Measurements from ENCODE around the gene RCOR1. TPM values are rescaled to one million over a fixed set of nuclear protein-coding genes. Genes with fewer than 3 reads are reported as not detected.

RCOR1 gene
- polyA plus RNA-seq, 1 donor (not counting 4 experiments of a cell fraction or from before 2014, with no cell fraction given): 27.0 TPM

DNA sequence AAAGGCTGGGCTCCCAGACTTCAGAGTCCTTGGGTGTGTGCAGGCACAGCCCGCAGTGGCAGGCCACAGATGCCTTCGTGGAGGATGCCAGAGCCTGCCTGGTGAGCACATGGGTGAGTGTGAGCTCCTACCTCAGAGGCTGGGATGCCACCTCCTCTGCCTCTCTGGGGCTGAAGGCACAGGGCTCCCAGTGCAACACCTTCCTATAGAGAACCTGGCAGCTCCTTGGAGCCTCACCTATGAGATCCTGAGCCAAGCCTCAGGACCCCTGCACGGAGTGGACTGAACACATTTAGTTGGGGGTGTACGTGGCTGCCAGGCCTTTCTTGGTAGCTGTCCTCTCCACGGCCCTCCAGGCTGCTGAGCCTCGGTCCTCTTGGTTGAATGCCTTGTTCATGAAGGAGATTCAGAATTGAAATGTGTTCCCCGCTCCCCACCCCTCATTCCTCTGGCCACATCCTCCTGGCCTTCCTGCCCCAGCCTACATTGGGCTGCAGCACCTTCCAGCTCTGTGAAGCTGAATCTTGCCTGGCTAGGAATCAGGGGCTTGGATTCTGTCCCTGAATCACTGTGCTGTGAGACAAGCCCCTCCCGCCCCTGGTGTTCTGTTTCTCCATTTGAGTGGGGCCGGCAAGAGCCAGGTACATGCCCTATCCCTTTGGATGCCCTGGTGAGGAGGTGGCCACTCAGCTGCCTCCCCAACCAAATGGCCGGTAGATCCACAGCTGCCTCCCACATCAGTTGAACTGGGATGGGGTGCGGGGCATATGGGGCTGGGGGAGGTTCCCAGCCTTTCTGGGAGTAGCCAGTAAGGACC is 146.1 kb downstream of the RCOR1 start:
- TF ChIP-seq, protein P1, sequence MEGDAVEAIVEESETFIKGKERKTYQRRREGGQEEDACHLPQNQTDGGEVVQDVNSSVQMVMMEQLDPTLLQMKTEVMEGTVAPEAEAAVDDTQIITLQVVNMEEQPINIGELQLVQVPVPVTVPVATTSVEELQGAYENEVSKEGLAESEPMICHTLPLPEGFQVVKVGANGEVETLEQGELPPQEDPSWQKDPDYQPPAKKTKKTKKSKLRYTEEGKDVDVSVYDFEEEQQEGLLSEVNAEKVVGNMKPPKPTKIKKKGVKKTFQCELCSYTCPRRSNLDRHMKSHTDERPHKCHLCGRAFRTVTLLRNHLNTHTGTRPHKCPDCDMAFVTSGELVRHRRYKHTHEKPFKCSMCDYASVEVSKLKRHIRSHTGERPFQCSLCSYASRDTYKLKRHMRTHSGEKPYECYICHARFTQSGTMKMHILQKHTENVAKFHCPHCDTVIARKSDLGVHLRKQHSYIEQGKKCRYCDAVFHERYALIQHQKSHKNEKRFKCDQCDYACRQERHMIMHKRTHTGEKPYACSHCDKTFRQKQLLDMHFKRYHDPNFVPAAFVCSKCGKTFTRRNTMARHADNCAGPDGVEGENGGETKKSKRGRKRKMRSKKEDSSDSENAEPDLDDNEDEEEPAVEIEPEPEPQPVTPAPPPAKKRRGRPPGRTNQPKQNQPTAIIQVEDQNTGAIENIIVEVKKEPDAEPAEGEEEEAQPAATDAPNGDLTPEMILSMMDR (optimal IDR thresholded peaks at IDR 0.05 in 1 of 3, IDR thresholded peaks at IDR 0.05 in 1 of 3, conservative IDR thresholded peaks at IDR 0.05 in 1 of 3; ENCODE audit: extremely low read depth in 1 of 3, insufficient read depth in 2 of 3, low read length in 3 of 3): no peak
- no peak for TF ChIP-seq EZH2 (IDR thresholded peaks at IDR 0.05; ENCODE audit: low read length)

DNA sequence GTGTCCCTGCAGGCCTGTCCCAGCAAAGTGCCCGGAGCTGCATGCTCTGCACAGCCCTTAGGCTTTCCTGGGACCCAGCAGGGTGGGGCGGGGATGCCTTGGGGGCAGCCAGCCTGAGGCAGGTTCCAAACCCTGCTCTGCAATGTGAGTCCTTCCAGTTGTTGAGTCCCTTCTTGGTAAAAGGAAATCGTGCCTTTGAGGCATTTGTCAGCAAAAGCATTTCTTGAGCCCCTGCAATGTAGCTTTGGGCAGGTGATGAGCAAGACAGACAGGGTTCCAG is 146.7 kb downstream of the RCOR1 start:
- H3K9me3 ChIP-seq (ENCODE audit: control insufficient read depth, low read depth, low read length): no peaks in the 10 kb centered on the region
- peaks cover 5 to 15% of the 10 kb centered on the region in 2 experiments for H3K36me3 ChIP-seq (ENCODE audit: control insufficient read depth in 2 of 2, extremely low read depth in 1 of 2, insufficient read depth in 2 of 2, low read length in 2 of 2)
- dilution Hi-C loops (cut with MboI; ENCODE audit: extremely low pct_ligation_motif_present, low sequenced_read_pairs): no loop called here

More for the DNA sequence above, 146.1 kb downstream of the RCOR1 start:
- Histone ChIP-seq H3K79me2 (ENCODE audit: control insufficient read depth, insufficient read depth, low read length) (no peaks in the 10 kb centered on the region), H2AFZ (ENCODE audit: control insufficient read depth, low read length) (no peak overlapping the region), H3K4me3 (ENCODE audit: control insufficient read depth in 2 of 3, extremely low read depth in 1 of 3, insufficient read depth in 2 of 3, low read depth in 1 of 3, low read length in 3 of 3) (no peak overlapping the region), H3K36me3 (ENCODE audit: control insufficient read depth in 2 of 2, extremely low read depth in 1 of 2, insufficient read depth in 2 of 2, low read length in 2 of 2) (peaks cover 8 to 17% of the 10 kb centered on the region in 2 experiments), H4K20me1 (ENCODE audit: control insufficient read depth, extremely low read depth, insufficient read depth, low read length) (no peaks in the 10 kb centered on the region), H3K4me1 (ENCODE audit: control insufficient read depth, extremely low read depth, insufficient read depth, low read length) (no peaks in the 10 kb centered on the region), H3K4me2 (ENCODE audit: control insufficient read depth, extremely low read depth, insufficient read depth, low read depth, low read length) (no peak overlapping the region), H3K27ac (ENCODE audit: control insufficient read depth, insufficient read depth, low read length) (no peak overlapping the region), H3K9me3 (ENCODE audit: control insufficient read depth, low read depth, low read length) (no peaks in the 10 kb centered on the region), H3K27me3 (ENCODE audit: control insufficient read depth, extremely low read depth, insufficient read depth, low read length) (no peaks in the 10 kb centered on the region), H3K9ac (ENCODE audit: control insufficient read depth, extremely low read depth, insufficient read depth, low read length) (no peak overlapping the region), H3K9me1 (ENCODE audit: control insufficient read depth, extremely low read depth, insufficient read depth, low read length) (peaks cover 2% of the 10 kb centered on the region)
- no peak for FAIRE-seq
- DNase-seq (ENCODE audit: low read depth, low spot score): no peak
- dilution Hi-C loops (cut with MboI; ENCODE audit: extremely low pct_ligation_motif_present, low sequenced_read_pairs): no loop called here

More for the DNA sequence above, 146.7 kb downstream of the RCOR1 start:
- no peaks in the 10 kb centered on the region for H3K79me2 ChIP-seq (ENCODE audit: control insufficient read depth, insufficient read depth, low read length)
- TF ChIP-seq EZH2 (IDR thresholded peaks at IDR 0.05; ENCODE audit: low read length): no peak
- TF ChIP-seq, protein P1 (optimal IDR thresholded peaks at IDR 0.05 in 1 of 3, IDR thresholded peaks at IDR 0.05 in 1 of 3, conservative IDR thresholded peaks at IDR 0.05 in 1 of 3; ENCODE audit: extremely low read depth in 1 of 3, insufficient read depth in 2 of 3, low read length in 3 of 3): no peak
- H3K9me1 ChIP-seq (ENCODE audit: control insufficient read depth, extremely low read depth, insufficient read depth, low read length): peaks cover 2% of the 10 kb centered on the region
- H4K20me1 ChIP-seq (ENCODE audit: control insufficient read depth, extremely low read depth, insufficient read depth, low read length): no peaks in the 10 kb centered on the region
- H3K4me2 ChIP-seq (ENCODE audit: control insufficient read depth, extremely low read depth, insufficient read depth, low read depth, low read length): no peak overlapping the region
- FAIRE-seq (no peak), DNase-seq (ENCODE audit: low read depth, low spot score) (no peak)
- no peaks in the 10 kb centered on the region for H3K4me1 ChIP-seq (ENCODE audit: control insufficient read depth, extremely low read depth, insufficient read depth, low read length)
- no peak overlapping the region for H3K27ac ChIP-seq (ENCODE audit: control insufficient read depth, insufficient read depth, low read length)
- H3K4me3 ChIP-seq (ENCODE audit: control insufficient read depth in 2 of 3, extremely low read depth in 1 of 3, insufficient read depth in 2 of 3, low read depth in 1 of 3, low read length in 3 of 3): no peak overlapping the region
- no peaks in the 10 kb centered on the region for H3K27me3 ChIP-seq (ENCODE audit: control insufficient read depth, extremely low read depth, insufficient read depth, low read length)
- no peak overlapping the region for H2AFZ ChIP-seq (ENCODE audit: control insufficient read depth, low read length)
- H3K9ac ChIP-seq (ENCODE audit: control insufficient read depth, extremely low read depth, insufficient read depth, low read length): no peak overlapping the region

Measured in keratinocyte (primary cell).